Superior temporal gyrus (tissue), 1 donor: ENCODE data around the gene COL23A1.

ENCODE experiments used
- DNase-seq: peaks from one replicate; pipeline ENCODE4 v3.0.0-alpha.2; 2016; ENCODE audit errors: extremely low spot score

The COL23A1 gene

GRCh38 chr5:178588769-178589168, 1.4 kb downstream of the COL23A1 start:
- DNase-seq: no peak

GRCh38 chr5:178587763-178588611, 2.2 kb downstream of the COL23A1 start:
- no peak for DNase-seq

GRCh38 chr5:178586396-178586795, 3.8 kb downstream of the COL23A1 start:
- no peak for DNase-seq

DNA sequence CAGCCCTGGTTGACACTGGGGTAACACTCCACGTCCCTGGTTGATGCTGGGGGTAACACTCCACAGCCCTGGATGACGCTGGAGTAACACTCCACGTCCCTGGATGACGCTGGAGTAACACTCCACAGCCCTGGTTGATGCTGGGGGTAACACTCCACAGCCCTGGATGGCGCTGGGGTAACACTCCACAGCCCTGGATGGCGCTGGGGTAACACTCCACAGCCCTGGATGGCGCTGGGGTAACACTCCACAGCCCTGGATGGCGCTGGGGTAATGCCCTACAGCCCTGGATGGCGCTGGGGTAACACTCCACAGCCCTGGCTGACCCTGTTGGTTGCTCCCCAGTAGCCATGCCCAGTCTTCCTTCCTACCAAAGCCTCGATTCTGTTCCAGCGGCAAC, 4.8 kb downstream of the COL23A1 start:
- peak; percentile 38 for DNase-seq

- no peak for DNase-seq
Measured at GRCh38 chr5:178583279-178583678, 6.9 kb downstream of the COL23A1 start.

- no peak for DNase-seq
Measured at GRCh38 chr5:178582291-178582690, 7.9 kb downstream of the COL23A1 start.

DNA sequence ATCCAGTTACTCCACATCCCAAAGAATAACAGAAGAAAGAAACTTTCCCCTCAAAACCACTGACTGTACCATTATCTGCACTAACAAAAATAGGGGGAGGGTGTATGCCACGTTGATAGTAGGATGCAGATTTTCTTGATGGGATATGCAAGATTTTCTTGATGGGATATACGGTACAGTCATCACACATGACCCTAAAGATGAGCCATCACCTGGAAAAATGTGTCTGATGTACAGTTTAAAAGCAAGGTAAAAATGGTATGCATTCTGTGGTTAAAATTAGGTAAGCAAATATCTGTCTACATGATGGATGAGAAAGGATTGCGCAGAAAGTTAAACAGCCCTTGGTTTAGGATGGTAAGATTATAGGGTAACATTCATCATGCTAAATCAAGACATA, 8.6 kb downstream of the COL23A1 start:
- DNase-seq: no peak

DNA sequence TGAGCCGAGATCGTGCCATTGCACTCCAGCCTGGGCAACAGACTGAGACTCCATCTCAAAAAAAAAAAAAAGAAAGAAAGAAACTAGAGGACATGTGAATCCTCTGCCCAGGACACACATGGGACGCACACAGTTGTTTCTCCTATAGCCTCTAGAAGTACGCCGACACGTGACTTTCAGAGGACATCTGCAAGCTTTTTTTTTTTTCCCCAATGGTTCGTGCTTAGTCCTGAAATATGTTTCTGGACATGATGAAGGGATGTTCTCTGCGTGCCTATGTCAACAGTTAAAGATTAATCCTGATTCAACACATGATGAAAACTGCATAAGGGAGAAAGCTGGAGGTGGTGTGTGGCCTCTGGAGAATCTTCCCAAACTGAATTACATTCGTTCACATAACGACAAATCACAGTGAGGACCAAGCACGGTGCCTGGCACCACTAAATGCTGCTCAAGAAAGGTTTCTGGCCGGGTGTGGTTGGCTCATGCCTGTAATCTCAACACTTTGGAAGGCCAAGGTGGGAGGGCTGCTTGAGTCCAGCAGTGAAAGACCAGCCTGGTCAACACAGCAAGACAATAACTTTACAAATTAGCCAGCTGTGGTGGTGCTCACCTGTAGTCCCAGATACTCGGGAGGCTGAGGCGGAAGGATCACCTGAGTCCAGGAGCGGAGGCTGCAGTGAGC, 9.8 kb downstream of the COL23A1 start:
- DNase-seq: no peak

DNA sequence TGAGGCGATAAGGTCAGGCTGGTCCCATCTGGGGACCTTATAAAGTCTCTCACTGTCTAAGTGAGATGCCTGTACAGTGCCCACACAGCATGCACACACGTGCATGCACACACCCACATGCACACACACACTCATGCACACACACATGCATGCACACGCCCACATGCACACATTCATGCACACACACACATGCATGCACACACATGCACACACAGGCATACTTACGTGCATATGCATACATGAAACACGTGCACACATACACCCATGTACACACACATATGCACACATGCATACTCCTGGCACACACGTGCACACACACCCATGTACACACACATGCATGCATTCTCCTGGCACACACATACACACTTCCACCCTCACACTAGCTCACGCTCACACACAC, 12.2 kb downstream of the COL23A1 start:
- no peak for DNase-seq

DNA sequence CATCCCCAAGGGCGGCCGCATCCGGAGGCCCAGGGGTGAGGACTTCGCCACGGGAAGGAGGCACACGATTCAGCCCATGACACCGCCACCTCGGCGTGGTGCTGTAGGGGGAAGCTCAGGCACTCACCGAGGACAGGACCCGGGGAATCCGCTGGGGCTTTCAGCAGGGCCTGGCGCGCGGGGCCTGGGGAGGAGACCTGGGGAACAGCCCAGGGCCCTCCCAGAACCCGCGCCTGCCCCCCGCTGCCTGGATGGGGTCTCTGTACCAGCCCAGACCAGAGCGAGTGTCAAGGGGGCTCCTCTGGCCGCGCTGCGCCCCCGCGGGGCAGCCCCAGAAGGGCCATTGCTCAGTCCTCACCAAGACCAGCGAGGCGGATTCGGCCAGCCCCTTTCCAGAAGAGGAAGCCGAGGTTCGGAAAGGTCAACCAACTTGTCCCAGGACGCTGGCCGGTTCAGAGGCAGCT, 12.8 kb downstream of the COL23A1 start:
- DNase-seq: no peak

GRCh38 chr5:178576591-178577351, 13.4 kb downstream of the COL23A1 start:
- no peak for DNase-seq

DNA sequence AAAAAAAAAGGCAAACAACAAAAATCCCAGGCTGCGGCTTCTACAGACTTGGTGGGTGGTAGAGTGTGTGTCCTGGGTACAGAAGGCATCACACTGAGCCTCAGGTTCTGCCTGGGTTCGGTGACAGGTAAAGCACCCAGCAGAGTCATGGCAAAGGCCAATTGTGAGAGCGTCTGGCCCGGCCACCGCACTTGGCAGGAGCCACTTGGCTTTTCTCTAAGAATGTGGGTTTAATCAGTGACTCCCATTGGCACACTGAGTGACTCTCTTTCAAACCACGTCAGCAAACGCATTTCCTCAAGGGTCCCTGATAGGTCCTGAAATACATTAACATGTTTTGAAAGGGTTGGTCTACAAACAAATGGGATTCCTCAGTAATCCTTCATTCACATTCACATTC, 17.0 kb downstream of the COL23A1 start:
- DNase-seq: no peak

- DNase-seq: no peak
Measured at GRCh38 chr5:178572617-178573016, 17.6 kb downstream of the COL23A1 start.

DNA sequence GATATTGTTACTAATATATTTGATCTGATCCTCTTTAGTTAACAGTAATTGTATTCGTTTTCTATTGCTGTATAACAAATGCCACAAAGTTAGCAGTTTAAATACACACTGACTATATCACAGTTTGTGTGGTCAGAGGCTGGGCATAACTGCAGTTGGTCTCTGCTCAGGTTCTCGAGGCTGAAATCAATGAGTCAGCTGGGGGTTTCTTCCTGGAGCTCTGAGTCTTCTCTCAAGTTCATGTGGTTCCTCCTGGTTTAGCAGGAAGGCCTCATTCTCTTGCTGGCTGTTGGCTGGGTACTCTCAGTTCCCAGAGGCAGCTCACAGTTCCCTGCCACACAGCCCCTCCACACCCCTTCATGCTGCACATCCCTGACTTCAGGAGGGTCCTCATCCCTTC, 20.7 kb downstream of the COL23A1 start:
- no peak for DNase-seq

GRCh38 chr5:178564811-178565550, 25.2 kb downstream of the COL23A1 start:
- DNase-seq: no peak

DNA sequence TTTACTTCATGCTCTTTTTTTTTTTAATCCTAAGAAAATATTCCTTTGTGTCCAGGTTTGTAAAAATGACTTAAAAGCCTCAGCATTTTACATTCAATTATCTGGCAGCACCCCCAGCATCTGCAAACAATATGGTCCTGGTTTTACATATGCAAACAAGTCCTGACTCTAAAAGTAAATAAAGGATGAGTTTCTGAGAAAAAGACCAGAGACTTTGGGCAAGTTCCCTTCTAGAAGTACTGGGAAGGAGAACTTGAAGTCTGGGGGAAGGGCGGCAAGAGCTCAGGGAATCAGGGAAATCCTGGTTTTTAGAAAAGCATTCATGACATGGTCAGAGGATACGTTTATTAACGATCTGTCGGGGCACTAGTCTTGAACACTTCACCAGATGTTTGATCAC, 25.8 kb downstream of the COL23A1 start:
- DNase-seq: no peak

- DNase-seq: no peak
Measured at GRCh38 chr5:178563621-178564020, 26.6 kb downstream of the COL23A1 start.

DNA sequence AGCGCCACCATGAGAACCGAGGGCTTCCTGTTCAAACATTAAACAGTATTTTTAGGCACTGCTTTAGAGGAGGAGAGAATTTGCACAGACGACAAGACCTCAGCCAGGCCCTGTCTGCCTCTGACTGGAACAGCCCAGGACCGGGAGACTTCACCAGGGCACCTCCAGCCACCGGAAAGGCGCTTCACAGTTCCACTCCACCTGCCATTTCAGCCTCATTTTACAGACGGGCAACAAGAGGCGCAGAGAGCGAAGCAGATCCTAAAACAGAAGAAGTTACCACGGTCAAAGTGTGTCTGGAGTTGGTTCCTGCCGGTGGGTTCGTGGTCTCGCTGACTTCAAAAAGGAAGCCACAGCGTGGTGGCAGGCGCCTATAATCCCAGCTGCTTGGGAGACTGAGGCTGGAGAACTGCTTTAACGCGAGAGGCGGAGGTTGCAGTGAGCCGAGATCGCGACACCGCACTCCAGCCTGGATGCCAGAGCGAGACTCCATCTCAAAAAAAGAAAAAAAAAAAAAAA, 28.4 kb downstream of the COL23A1 start:
- no peak for DNase-seq

DNA sequence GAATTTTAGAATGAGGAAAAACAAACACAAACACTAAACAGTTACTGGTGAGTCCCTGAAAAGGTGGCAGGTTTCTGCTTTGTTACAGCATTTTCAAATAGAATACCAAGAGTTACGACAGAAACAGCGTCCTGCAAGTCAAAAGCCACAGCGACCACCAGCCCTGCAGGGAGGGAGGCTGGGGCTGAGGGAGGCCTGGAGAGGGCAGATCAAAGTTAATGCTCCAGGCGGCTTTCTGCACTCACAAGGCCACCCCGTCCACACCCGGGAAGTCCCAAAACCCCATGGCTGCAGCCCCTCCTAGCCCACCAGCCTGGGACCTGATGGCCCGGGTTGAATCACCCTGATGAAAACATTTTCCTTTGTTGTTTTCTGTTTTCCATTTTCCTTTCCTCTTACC, 29.3 kb downstream of the COL23A1 start:
- DNase-seq: no peak

DNA sequence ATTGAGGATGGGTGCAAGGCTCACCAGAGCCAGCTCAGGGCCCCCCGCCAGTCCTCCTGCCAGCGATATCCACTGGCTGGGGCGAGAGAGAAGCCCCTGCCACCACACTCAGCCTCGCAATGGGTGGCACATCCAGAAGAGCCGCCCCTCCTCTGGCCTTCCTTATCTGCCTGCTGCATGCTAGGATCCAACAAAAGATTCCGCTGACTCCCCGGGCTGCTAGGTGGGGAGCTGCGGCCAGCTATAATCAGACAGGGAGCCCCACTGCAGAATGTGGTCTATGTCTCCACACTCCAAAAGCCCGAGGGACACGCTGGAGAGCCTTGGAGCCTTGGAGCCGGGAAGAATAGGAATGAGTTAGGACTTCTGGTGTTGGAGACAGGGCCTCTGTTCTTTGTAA, 32.8 kb downstream of the COL23A1 start:
- DNase-seq: no peak

- DNase-seq: no peak
Measured at GRCh38 chr5:178555771-178556211, 34.4 kb downstream of the COL23A1 start.
